ENCODE results near the gene MTHFD2L.
A peak's percentile ranks its signal among the peaks of the same experiment; 100 is the strongest.
"Not testable (repeated sequence)": the region's sequence is repeated elsewhere in the genome, so short reads cannot be mapped to it uniquely, and the experiment has no call there.

Gene MTHFD2L

GRCh38 chr4:74190919-74191397 lies 33.0 kb downstream of the MTHFD2L start:
- no peak for DNase-seq

- no peak for DNase-seq
Measured at GRCh38 chr4:74197080-74197479, 39.2 kb downstream of the MTHFD2L start.

- DNase-seq: peak; percentile 56
Measured at GRCh38 chr4:74202062-74202586, 44.2 kb downstream of the MTHFD2L start.

GRCh38 chr4:74203467-74203866 lies 45.5 kb downstream of the MTHFD2L start:
- no peak for DNase-seq

GRCh38 chr4:74205046-74205445 lies 47.1 kb downstream of the MTHFD2L start:
- peak; percentile 43 for DNase-seq

GRCh38 chr4:74205559-74205958 lies 47.6 kb downstream of the MTHFD2L start:
- no peak for DNase-seq

- peak; percentile 74 for DNase-seq
Measured at GRCh38 chr4:74206088-74206825, 48.3 kb downstream of the MTHFD2L start.

- not testable (repeated sequence) for DNase-seq
Measured at GRCh38 chr4:74214457-74215159, 56.7 kb downstream of the MTHFD2L start.

GRCh38 chr4:74215236-74215635 lies 57.3 kb downstream of the MTHFD2L start:
- not testable (repeated sequence) for DNase-seq

- DNase-seq: peak; percentile 70
Measured at GRCh38 chr4:74217365-74217764, 59.4 kb downstream of the MTHFD2L start.

- DNase-seq: peak; percentile 50
Measured at GRCh38 chr4:74218201-74218600, 60.3 kb downstream of the MTHFD2L start.

GRCh38 chr4:74219240-74219639 lies 61.3 kb downstream of the MTHFD2L start:
- DNase-seq: no peak

- no peak for DNase-seq
Measured at GRCh38 chr4:74223098-74223497, 65.2 kb downstream of the MTHFD2L start.

- peak; percentile 83 for DNase-seq
Measured at GRCh38 chr4:74223801-74224200, 65.9 kb downstream of the MTHFD2L start.

GRCh38 chr4:74228691-74229640 lies 71.0 kb downstream of the MTHFD2L start:
- DNase-seq: peak; percentile 86

- peak; percentile 94 for DNase-seq
Measured at GRCh38 chr4:74230902-74231499, 73.1 kb downstream of the MTHFD2L start.

GRCh38 chr4:74235135-74235534 lies 77.2 kb downstream of the MTHFD2L start:
- DNase-seq: no peak

- no peak for DNase-seq
Measured at GRCh38 chr4:74237425-74237966, 79.6 kb downstream of the MTHFD2L start.

- no peak for DNase-seq
Measured at GRCh38 chr4:74244049-74244448, 86.1 kb downstream of the MTHFD2L start.

- DNase-seq: no peak
Measured at GRCh38 chr4:74252933-74253332, 95.0 kb downstream of the MTHFD2L start.

GRCh38 chr4:74254386-74254785 lies 96.5 kb downstream of the MTHFD2L start:
- no peak for DNase-seq

GRCh38 chr4:74255096-74255495 lies 97.2 kb downstream of the MTHFD2L start:
- DNase-seq: no peak

Measured in fibroblast of skin of right biceps (primary cell).